HG02870 (cell line): ENCODE data around the gene KIT.
A peak's percentile ranks its signal among the peaks of the same experiment; 100 is the strongest.
"Not testable (repeated sequence)": the region's sequence is repeated elsewhere in the genome, so short reads cannot be mapped to it uniquely, and the experiment has no call there.

Experiments
- ATAC-seq: cut with Tn5 transposase; IDR thresholded peaks from one replicate; pipeline ENCODE4 v1.9.1; 2021; ENCODE audit warnings: mild to moderate bottlenecking, moderate library complexity; ENCODE audit not compliant: unreplicated experiment

Gene KIT

GRCh38 chr4:54657551-54658251 lies at the start of gene KIT:
Gene KIT, plus strand, starts transcription at chr4:54657957. Its CDS starts 58 bp downstream, at chr4:54658015.
- no peak for ATAC-seq

- ATAC-seq = no peak
Measured at GRCh38 chr4:54609310-54609709, 48.4 kb upstream of the KIT start.

GRCh38 chr4:54614149-54614548 lies 43.6 kb upstream of the KIT start:
- ATAC-seq = no peak

- ATAC-seq = no peak
Measured at GRCh38 chr4:54620773-54621172, 37.0 kb upstream of the KIT start.

- no peak for ATAC-seq
Measured at GRCh38 chr4:54625391-54625790, 32.4 kb upstream of the KIT start.

GRCh38 chr4:54626113-54626512 lies 31.6 kb upstream of the KIT start:
- no peak for ATAC-seq

DNA sequence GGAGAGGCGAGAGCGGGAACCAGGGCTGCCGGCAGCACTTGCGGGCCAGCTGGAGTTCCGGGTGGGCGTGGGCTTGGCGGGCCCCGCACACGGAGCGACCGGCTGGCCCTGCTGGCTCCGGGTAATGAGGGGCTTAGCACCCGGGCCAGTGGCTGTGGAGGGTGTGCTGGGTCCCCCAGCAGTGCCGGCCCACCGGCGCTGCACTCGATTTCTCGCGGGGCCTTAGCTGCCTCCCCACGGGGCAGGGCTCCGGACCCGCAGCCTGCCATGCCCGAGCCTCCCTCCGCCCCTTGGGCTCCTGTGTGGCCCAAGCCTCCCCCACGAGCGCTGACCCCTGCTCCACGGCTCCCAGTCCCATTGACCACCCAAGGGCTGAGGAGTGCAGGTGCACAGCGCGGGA lies 25.2 kb upstream of the KIT start:
- no peak for ATAC-seq

- ATAC-seq = not testable (repeated sequence)
Measured at GRCh38 chr4:54633102-54633740, 24.5 kb upstream of the KIT start.

GRCh38 chr4:54635318-54635717 lies 22.4 kb upstream of the KIT start:
- ATAC-seq = no peak

DNA sequence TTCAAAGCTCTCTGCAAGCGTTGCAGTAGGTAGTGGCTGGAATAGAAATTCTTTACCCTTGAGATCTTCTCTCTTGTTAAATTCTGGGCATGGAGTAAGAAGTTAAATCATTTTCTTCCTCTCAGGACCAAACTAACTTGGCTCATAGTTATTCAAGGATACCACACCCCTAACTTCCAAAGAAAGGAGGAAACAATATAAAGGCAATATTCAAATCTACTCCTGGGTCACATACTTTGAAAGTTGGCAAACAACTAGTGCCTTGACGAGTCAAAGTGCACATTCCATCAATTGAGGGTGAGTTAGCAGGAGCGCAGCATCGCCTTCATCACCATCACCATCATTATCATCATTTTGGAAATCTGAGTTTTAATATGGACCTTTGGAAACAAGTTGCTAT lies 20.4 kb upstream of the KIT start:
- no peak for ATAC-seq

GRCh38 chr4:54641101-54641500 lies 16.7 kb upstream of the KIT start:
- not testable (repeated sequence) for ATAC-seq

GRCh38 chr4:54643172-54643571 lies 14.6 kb upstream of the KIT start:
- no peak for ATAC-seq

DNA sequence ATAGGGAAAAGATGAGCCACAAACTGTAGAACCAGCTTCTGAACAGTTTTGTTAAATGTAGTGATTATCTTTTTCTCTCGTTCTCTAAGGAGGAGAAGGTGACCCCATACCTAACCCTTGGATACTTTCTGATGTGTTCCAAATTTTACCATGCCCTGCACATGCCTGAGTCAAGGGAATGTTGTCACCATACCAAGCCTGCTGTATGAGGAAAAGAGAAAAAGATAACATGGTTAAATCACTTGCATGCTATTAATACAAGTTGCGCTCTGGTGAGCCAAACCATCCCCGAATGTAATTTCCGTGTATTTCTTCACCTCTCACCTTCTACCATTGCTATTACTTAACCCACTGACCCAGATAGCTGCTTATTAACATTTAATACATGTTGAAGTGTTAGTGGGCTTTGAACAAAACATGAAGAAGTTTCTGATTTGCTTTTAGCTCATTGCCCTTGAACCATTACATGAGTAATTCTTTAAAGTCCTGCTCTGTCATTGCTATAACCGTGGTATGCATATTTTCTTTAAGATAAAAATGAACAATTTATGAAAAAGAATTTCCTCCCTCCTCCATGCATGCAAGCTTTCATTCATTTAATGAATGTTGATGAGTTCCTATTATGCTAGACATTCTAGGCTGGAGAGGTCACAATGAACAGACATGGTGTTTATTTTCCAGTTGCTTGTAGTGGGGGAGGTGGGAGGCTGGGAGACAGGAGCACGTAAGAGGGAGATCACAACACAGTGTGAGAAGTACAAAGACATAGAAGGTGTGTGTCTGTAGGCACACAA lies 13.6 kb upstream of the KIT start:
- ATAC-seq = no peak

- no peak for ATAC-seq
Measured at GRCh38 chr4:54645830-54646229, 11.9 kb upstream of the KIT start.

GRCh38 chr4:54647070-54647469 lies 10.7 kb upstream of the KIT start:
- no peak for ATAC-seq

GRCh38 chr4:54651050-54651449 lies 6.7 kb upstream of the KIT start:
- no peak for ATAC-seq

- ATAC-seq = no peak
Measured at GRCh38 chr4:54654753-54655152, 3.0 kb upstream of the KIT start.

GRCh38 chr4:54657185-54657550 lies 589 bp upstream of the KIT start:
- no peak for ATAC-seq

- peak; percentile 42 for ATAC-seq
Measured at GRCh38 chr4:54658252-54659093, 716 bp downstream of the KIT start.

- no peak for ATAC-seq
Measured at GRCh38 chr4:54659313-54659712, 1.6 kb downstream of the KIT start.
